HL-60 (cell line): ENCODE measurements around the gene ZNF184.

Experiments
- DNase-seq, 2 experiments: peaks; one replicate each; pipeline ENCODE4 v3.0.0-alpha.2; 2010 to 2020; ENCODE audit warnings: low read depth in 1 of 2, low spot score in 1 of 2
- H3K27ac ChIP-seq: fragments of 250-450 bp; sonication (Bioruptor Pico); replicated peaks from 2 replicates; pipeline ENCODE4 v1.5.1; 2020; ENCODE audit warnings: mild to moderate bottlenecking, moderate library complexity
- H3K27me3 ChIP-seq: fragments of 250-450 bp; sonication (Bioruptor Pico); 2 replicates; pipeline ENCODE4 v1.5.1; 2021; ENCODE audit warnings: mild to moderate bottlenecking, moderate library complexity; ENCODE audit not compliant: insufficient read depth, poor library complexity, severe bottlenecking
- H3K4me3 ChIP-seq: replicated peaks from 2 replicates; pipeline ENCODE4 v1.5.1; 2011; ENCODE audit warnings: mild to moderate bottlenecking, control low read depth, low read length; ENCODE audit not compliant: insufficient read depth
- GABPA ChIP-seq: IDR thresholded peaks from 2 replicates; pipeline ENCODE4 v1.6.1; 2012; ENCODE audit warnings: low read depth
- POLR2AphosphoS5 ChIP-seq: IDR thresholded peaks from 2 replicates; pipeline ENCODE4 v1.6.1; 2012; ENCODE audit warnings: low read depth
- SPI1 ChIP-seq: IDR thresholded peaks from 2 replicates; pipeline ENCODE4 v1.6.1; 2012; ENCODE audit warnings: low read depth, mild to moderate bottlenecking, borderline replicate concordance
- TF ChIP-seq, protein P1 (sequence below): IDR thresholded peaks from one replicate; pipeline ENCODE4 v1.5.1; 2011; ENCODE audit warnings: low read length, control low read depth, inconsistent platforms; ENCODE audit not compliant: insufficient read depth
- TF ChIP-seq, protein P2 (sequence below): IDR thresholded peaks from 2 replicates; pipeline ENCODE4 v1.6.1; 2012; ENCODE audit warnings: low read depth; ENCODE audit not compliant: insufficient replicate concordance

Gene ZNF184

GRCh38 chr6:27479319-27480182 is 6.6 kb upstream of the ZNF184 start:
- DNase-seq: peak; percentile 86 to 89
- peak overlapping the region; percentile 87 for H3K27ac ChIP-seq
- H3K4me3 ChIP-seq: peak overlapping the region; percentile 58
- H3K27me3 ChIP-seq: no peaks in the 10 kb centered on the region
- TF ChIP-seq, protein P1, sequence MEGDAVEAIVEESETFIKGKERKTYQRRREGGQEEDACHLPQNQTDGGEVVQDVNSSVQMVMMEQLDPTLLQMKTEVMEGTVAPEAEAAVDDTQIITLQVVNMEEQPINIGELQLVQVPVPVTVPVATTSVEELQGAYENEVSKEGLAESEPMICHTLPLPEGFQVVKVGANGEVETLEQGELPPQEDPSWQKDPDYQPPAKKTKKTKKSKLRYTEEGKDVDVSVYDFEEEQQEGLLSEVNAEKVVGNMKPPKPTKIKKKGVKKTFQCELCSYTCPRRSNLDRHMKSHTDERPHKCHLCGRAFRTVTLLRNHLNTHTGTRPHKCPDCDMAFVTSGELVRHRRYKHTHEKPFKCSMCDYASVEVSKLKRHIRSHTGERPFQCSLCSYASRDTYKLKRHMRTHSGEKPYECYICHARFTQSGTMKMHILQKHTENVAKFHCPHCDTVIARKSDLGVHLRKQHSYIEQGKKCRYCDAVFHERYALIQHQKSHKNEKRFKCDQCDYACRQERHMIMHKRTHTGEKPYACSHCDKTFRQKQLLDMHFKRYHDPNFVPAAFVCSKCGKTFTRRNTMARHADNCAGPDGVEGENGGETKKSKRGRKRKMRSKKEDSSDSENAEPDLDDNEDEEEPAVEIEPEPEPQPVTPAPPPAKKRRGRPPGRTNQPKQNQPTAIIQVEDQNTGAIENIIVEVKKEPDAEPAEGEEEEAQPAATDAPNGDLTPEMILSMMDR: no peak
- TF ChIP-seq POLR2AphosphoS5 (no peak), SPI1 (no peak), GABPA (0 out of 2 replicates have a peak, but pooled peaks have one; percentile 36)
- TF ChIP-seq, protein P2, sequence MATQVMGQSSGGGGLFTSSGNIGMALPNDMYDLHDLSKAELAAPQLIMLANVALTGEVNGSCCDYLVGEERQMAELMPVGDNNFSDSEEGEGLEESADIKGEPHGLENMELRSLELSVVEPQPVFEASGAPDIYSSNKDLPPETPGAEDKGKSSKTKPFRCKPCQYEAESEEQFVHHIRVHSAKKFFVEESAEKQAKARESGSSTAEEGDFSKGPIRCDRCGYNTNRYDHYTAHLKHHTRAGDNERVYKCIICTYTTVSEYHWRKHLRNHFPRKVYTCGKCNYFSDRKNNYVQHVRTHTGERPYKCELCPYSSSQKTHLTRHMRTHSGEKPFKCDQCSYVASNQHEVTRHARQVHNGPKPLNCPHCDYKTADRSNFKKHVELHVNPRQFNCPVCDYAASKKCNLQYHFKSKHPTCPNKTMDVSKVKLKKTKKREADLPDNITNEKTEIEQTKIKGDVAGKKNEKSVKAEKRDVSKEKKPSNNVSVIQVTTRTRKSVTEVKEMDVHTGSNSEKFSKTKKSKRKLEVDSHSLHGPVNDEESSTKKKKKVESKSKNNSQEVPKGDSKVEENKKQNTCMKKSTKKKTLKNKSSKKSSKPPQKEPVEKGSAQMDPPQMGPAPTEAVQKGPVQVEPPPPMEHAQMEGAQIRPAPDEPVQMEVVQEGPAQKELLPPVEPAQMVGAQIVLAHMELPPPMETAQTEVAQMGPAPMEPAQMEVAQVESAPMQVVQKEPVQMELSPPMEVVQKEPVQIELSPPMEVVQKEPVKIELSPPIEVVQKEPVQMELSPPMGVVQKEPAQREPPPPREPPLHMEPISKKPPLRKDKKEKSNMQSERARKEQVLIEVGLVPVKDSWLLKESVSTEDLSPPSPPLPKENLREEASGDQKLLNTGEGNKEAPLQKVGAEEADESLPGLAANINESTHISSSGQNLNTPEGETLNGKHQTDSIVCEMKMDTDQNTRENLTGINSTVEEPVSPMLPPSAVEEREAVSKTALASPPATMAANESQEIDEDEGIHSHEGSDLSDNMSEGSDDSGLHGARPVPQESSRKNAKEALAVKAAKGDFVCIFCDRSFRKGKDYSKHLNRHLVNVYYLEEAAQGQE: peak; percentile 20

DNA sequence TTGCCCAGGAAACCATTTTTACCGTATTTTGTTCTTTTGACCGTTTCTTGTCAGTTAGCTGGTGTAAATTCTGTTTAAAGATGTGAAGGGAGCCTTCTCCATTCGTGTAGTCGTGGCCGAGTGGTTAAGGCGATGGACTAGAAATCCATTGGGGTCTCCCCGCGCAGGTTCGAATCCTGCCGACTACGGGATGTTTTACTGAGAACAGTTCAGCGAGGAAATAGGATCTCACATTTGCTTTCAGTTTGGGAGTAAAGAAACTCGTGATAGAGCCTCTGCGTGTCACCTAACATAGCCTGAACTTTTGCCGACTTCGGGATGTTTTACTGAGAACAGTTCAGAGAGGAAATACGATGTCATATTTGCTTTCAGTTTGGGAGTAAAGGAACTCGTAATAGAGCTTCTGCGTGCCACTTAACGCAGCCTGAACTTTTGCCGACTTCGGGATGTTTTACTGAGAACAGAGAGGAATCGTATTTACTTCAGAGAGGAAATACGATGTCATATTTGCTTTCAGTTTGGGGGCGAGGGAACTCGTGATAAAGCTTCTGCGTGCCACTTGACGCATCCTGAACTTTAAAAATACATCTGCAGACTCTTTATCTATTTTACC is 5.9 kb upstream of the ZNF184 start:
- TF ChIP-seq SPI1: 0 out of 2 replicates have a peak, but pooled peaks have one; percentile 8
- TF ChIP-seq, protein P1: no peak
- peak; percentile 51 to 91 for DNase-seq
- Histone ChIP-seq H3K4me3 (peak overlapping the region; percentile 58), H3K27me3 (no peaks in the 10 kb centered on the region), H3K27ac (peak overlapping the region; percentile 87)

DNA sequence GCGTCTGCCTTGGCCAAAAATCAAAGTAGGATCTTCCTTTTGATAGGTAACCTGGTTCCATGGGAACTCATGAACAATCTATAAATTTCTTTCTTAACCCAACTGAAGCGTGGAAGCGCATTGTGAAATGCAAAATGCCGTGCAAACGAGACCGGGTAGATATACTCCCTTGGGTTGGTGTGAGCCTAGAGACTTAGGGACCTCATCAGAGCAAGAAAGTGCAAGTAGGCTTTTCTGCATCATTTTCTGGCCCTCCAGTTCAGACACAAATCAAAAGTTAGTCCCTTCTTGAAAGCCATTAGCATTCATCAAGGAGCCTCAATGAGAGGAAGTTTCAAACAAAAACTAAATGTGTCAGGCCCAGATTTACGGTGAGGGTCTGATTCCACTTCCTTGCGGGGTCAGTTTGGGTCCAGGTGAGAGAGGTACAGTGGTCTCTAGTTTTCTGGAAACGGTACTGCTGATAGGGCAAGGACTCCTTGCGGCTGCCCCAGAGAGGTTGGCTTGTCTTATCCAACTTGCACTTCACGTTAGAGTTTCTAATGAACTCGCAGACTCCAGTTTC is 5.3 kb upstream of the ZNF184 start:
- Histone ChIP-seq H3K4me3 (peak overlapping the region; percentile 58), H3K27me3 (no peaks in the 10 kb centered on the region), H3K27ac (peak overlapping the region; percentile 87)
- TF ChIP-seq SPI1 (no peak), GABPA (no peak)
- DNase-seq: peak in 1 of 2 experiments; percentile 27

- Histone ChIP-seq H3K27me3 (no peaks in the 10 kb centered on the region), H3K4me3 (peak overlapping the region; percentile 58), H3K27ac (peak overlapping the region; percentile 87)
- no peak for TF ChIP-seq POLR2AphosphoS5
- no peak for TF ChIP-seq GABPA
- TF ChIP-seq, protein P2: no peak
- TF ChIP-seq SPI1: peak; percentile 31; the same call in 1 of the 2 replicates
- TF ChIP-seq, protein P1: no peak
- no peak for DNase-seq
These were observed 4.6 kb upstream of the ZNF184 start for GRCh38 chr6:27477318-27478013.
